Smooth muscle cell (in vitro differentiated cells): ENCODE results near the gene RELCH. TPM values are rescaled to one million over a fixed set of nuclear protein-coding genes. Genes with fewer than 3 reads are reported as not detected.

Experiments used
- DNase-seq: peaks from one replicate; lab custom pipeline; 2025; ENCODE audit not compliant: unreplicated experiment; lab: John Stamatoyannopoulos, UW
- H2AFZ ChIP-seq: fragments of 200-600 bp; sonication (generic); 2 replicates; pipeline ENCODE4 v1.6.0; 2016; ENCODE audit warnings: antibody characterized with exemption, low read depth, mild to moderate bottlenecking
- H3F3A ChIP-seq: fragments of 200-600 bp; sonication (generic); 2 replicates; pipeline ENCODE4 v1.6.0; 2017; ENCODE audit warnings: antibody characterized with exemption, low read depth
- H3K27ac ChIP-seq: fragments of 200-600 bp; sonication (generic); 2 replicates; pipeline ENCODE4 v1.5.1; 2016; ENCODE audit warnings: low read depth, mild to moderate bottlenecking
- H3K27me3 ChIP-seq: fragments of 200-600 bp; sonication (generic); 2 replicates; pipeline ENCODE4 v1.6.1; 2016; ENCODE audit warnings: low read depth, mild to moderate bottlenecking
- H3K36me3 ChIP-seq: fragments of 200-600 bp; sonication (generic); 2 replicates; pipeline ENCODE4 v1.5.1; 2016; ENCODE audit warnings: low read depth
- H3K4me1 ChIP-seq: fragments of 200-600 bp; sonication (generic); 2 replicates; pipeline ENCODE4 v1.5.1; 2016; ENCODE audit warnings: low read depth
- H3K4me2 ChIP-seq: fragments of 200-600 bp; sonication (generic); 2 replicates; pipeline ENCODE4 v1.6.0; 2016; ENCODE audit warnings: mild to moderate bottlenecking
- H3K4me3 ChIP-seq: fragments of 200-600 bp; sonication (generic); 2 replicates; pipeline ENCODE4 v1.5.1; 2016; ENCODE audit warnings: mild to moderate bottlenecking
- H3K79me2 ChIP-seq: fragments of 200-600 bp; sonication (generic); 2 replicates; pipeline ENCODE4 v1.6.0; 2016; ENCODE audit warnings: low read depth, mild to moderate bottlenecking
- H3K9ac ChIP-seq: fragments of 200-600 bp; sonication (generic); 2 replicates; pipeline ENCODE4 v1.6.0; 2016; ENCODE audit warnings: low read depth
- H3K9me3 ChIP-seq: fragments of 200-600 bp; sonication (generic); replicated peaks from 2 replicates; pipeline ENCODE4 v1.5.1; 2016; ENCODE audit warnings: low read depth
- H4K20me1 ChIP-seq: fragments of 200-600 bp; sonication (generic); 2 replicates; pipeline ENCODE4 v1.6.0; 2016; ENCODE audit warnings: low read depth
- CTCF ChIP-seq: fragments of 200-600 bp; sonication (generic); IDR thresholded peaks from 2 replicates; pipeline ENCODE4 v1.5.1; 2017; ENCODE audit warnings: borderline replicate concordance, mild to moderate bottlenecking, antibody characterized with exemption; ENCODE audit not compliant: insufficient read depth, poor library complexity, severe bottlenecking
- WGBS: methylation state at CpG from one replicate; pipeline ENCODE4 v1.1.7; 2016; ENCODE audit warnings: low lambda C conversion rate; 5-methylcytosine and 5-hydroxymethylcytosine counted together
- polyA plus RNA-seq: library from polyadenylated mRNA; unstranded; fragments of >200 nt; fragmentation: Nextera tagmentation; extraction: Ambion mirVana; gene quantifications from 2 replicates; pipeline ENCODE4 v1.2.1, GENCODE V29; 2016
- total RNA-seq: library from RNA; depleted of rRNA; stranded (reverse); fragments of >200 nt; gene quantifications from 2 replicates; pipeline ENCODE4 v1.2.3, GENCODE V29; 2014

Gene RELCH
- total and polyA plus RNA-seq, 2 experiments from 2014 or later, result 3.6 to 19.2 TPM

DNA sequence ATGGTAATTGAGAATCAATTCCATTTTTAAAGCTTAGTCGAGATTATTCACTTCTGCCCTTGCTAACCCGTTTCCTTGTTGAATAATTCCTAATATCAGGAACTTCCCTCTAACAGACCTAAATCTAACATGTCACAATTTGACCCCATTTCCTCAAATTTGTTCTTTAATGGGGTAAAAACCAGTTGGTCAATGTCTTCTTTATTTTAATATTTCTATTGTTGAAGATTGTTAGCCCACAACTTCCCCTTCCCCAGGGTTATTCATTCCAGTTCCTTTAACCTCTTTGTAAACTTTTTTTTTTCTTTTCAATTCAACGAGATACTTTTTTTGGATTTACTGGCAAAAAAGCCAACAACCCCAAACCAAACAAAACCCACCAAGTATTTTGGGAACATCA lies 145.4 kb downstream of the RELCH start:
- Histone ChIP-seq H3K27me3 (peaks cover 58% of the 10 kb centered on the region), H3K9me3 (no peaks in the 10 kb centered on the region), H3K4me2 (no peak overlapping the region), H3K4me3 (no peak overlapping the region), H3K4me1 (peaks cover 8% of the 10 kb centered on the region), H3K79me2 (no peaks in the 10 kb centered on the region), H2AFZ (no peak overlapping the region), H3K36me3 (no peaks in the 10 kb centered on the region), H3K9ac (no peak overlapping the region), H4K20me1 (no peaks in the 10 kb centered on the region), H3F3A (no peaks in the 10 kb centered on the region), H3K27ac (no peak overlapping the region)
- DNase-seq, result no peak
- 88% methylated on average over 3 of the region's 3 CpGs for WGBS
- no peak for TF ChIP-seq CTCF

DNA sequence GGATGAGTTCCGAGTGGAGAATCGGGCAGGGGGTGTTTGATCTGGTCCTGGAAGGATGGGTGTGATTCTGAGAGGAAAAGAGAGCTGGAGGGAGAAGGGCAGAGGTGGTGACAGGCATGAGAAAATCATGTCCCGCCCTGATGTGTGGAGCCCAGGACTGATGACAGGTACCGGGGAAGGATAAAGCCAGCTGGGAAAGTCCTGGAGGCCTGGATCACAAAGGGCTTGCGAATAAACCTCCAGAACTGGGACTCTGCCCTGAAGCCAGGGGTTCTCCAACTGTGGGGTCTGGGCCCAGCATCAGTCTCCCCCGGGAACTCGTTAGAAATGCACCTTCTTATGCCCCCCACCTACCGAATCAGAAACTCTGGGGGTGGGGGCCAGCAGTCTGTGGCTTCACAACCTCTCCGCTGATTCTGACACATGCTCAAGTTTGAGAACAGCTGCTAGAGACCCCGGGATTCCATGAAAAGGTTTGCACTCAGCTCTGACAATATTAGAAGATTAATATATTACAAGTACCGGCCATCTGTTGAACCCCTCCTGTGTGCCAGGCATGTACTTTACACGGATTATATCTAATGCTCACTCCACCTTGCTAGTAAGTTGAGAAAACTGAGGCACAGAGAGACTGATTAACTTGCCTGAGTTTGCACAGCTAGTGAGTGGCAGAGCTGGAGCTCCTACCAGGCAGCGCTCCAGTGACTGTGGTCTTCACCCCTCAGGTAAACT lies 146.1 kb downstream of the RELCH start:
- H3K4me1 ChIP-seq, result peaks cover 8% of the 10 kb centered on the region
- TF ChIP-seq CTCF, result no peak
- H3F3A ChIP-seq, result no peaks in the 10 kb centered on the region
- H3K4me3 ChIP-seq, result no peak overlapping the region
- H3K27me3 ChIP-seq, result peaks cover 58% of the 10 kb centered on the region
- H3K4me2 ChIP-seq, result no peak overlapping the region
- no peak for DNase-seq
- H3K9ac ChIP-seq, result no peak overlapping the region
- H2AFZ ChIP-seq, result no peak overlapping the region
- H3K36me3 ChIP-seq, result no peaks in the 10 kb centered on the region
- no peak overlapping the region for H3K27ac ChIP-seq
- no peaks in the 10 kb centered on the region for H3K79me2 ChIP-seq
- WGBS, result 94% methylated on average over 13 of the region's 13 CpGs
- no peaks in the 10 kb centered on the region for H3K9me3 ChIP-seq
- H4K20me1 ChIP-seq, result no peaks in the 10 kb centered on the region

DNA sequence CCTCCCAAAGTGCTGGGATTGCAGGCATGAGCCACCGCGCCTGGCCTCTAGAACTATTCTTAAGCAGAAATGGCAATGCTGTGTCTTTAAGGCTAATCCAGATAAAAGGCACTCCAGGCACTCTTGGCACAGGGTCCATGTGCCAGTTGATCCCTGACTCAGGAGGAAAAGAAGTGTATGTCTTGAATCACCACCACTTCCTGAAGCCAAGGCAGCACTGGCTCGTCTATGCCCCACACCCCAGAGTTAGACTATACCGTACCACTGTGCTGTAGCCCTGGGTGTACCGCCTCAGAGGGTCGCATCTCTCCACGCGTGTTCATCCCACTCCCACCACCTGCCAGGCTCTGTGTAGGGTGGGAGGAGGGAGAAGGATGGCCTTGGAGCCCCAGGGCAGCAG lies 147.1 kb downstream of the RELCH start:
- H3K9ac ChIP-seq, result no peak overlapping the region
- H3K4me1 ChIP-seq, result peaks cover 13% of the 10 kb centered on the region
- no peaks in the 10 kb centered on the region for H3K36me3 ChIP-seq
- H3F3A ChIP-seq, result no peaks in the 10 kb centered on the region
- H3K79me2 ChIP-seq, result no peaks in the 10 kb centered on the region
- no peak overlapping the region for H3K27ac ChIP-seq
- H2AFZ ChIP-seq, result no peak overlapping the region
- WGBS, result 97% methylated on average over 8 of the region's 8 CpGs
- no peaks in the 10 kb centered on the region for H3K9me3 ChIP-seq
- no peaks in the 10 kb centered on the region for H4K20me1 ChIP-seq
- no peak for TF ChIP-seq CTCF
- H3K4me2 ChIP-seq, result no peak overlapping the region
- no peak for DNase-seq
- peaks cover 58% of the 10 kb centered on the region for H3K27me3 ChIP-seq
- no peak overlapping the region for H3K4me3 ChIP-seq

GRCh38 chr18:62335494-62335893 lies 148.4 kb downstream of the RELCH start:
- no peaks in the 10 kb centered on the region for H3K36me3 ChIP-seq
- no peaks in the 10 kb centered on the region for H3K79me2 ChIP-seq
- H3K4me3 ChIP-seq, result no peak overlapping the region
- WGBS, result 76% methylated on average over 5 of the region's 5 CpGs
- no peaks in the 10 kb centered on the region for H4K20me1 ChIP-seq
- H3F3A ChIP-seq, result no peaks in the 10 kb centered on the region
- no peak for DNase-seq
- no peak for TF ChIP-seq CTCF
- H3K9ac ChIP-seq, result no peak overlapping the region
- no peaks in the 10 kb centered on the region for H3K9me3 ChIP-seq
- peaks cover 10% of the 10 kb centered on the region for H3K4me1 ChIP-seq
- no peak overlapping the region for H2AFZ ChIP-seq
- no peak overlapping the region for H3K27ac ChIP-seq
- no peak overlapping the region for H3K4me2 ChIP-seq
- peaks cover 62% of the 10 kb centered on the region for H3K27me3 ChIP-seq
